ENCODE results near the gene HCST.

DNA sequence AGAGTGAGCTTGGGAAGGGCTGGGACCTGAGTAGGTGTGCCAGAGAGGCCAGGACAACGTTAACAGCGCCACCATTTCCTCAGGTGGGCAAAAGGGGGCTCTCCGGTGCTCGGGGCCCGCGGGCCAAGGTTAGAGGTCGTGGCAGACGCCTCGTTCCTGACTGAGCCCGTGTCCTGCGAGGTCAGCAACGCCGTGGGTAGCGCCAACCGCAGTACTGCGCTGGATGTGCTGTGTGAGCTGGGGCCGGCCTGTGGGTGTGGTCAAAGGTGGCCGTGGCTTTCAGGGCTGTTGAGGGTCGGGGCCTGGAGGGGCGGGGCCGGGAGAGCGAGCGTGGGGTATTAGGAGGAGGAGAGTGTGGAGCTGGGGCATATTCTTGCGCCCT lies 41.9 kb upstream of the HCST start:
- TF ChIP-seq POLR2A (IDR thresholded peaks at IDR 0.05; ENCODE audit: extremely low read depth, insufficient read length), result no peak
- TF ChIP-seq, protein P1, sequence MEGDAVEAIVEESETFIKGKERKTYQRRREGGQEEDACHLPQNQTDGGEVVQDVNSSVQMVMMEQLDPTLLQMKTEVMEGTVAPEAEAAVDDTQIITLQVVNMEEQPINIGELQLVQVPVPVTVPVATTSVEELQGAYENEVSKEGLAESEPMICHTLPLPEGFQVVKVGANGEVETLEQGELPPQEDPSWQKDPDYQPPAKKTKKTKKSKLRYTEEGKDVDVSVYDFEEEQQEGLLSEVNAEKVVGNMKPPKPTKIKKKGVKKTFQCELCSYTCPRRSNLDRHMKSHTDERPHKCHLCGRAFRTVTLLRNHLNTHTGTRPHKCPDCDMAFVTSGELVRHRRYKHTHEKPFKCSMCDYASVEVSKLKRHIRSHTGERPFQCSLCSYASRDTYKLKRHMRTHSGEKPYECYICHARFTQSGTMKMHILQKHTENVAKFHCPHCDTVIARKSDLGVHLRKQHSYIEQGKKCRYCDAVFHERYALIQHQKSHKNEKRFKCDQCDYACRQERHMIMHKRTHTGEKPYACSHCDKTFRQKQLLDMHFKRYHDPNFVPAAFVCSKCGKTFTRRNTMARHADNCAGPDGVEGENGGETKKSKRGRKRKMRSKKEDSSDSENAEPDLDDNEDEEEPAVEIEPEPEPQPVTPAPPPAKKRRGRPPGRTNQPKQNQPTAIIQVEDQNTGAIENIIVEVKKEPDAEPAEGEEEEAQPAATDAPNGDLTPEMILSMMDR (IDR thresholded peaks at IDR 0.05; ENCODE audit: low read depth, low read length), result no peak
- TF ChIP-seq, protein P2, sequence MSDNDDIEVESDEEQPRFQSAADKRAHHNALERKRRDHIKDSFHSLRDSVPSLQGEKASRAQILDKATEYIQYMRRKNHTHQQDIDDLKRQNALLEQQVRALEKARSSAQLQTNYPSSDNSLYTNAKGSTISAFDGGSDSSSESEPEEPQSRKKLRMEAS (IDR thresholded peaks at IDR 0.05; ENCODE audit: low read depth, low read length), result no peak

Measured in NB4 (cell line).